Skin epidermis (tissue), 12 donors: Measurements from ENCODE around the gene MPHOSPH6.
"Not testable (repeated sequence)": the region's sequence is repeated elsewhere in the genome, so short reads cannot be mapped to it uniquely, and the experiment has no call there.

ENCODE experiments used
- H3K27ac ChIP-seq, 21 experiments: fragments of 200-600 bp; sonication (generic) in 11 of 21; one replicate each; pipeline ENCODE4 v1.5.0; 2020; ENCODE audit warnings: mild to moderate bottlenecking in 3 of 21, inconsistent platforms in 2 of 21, moderate library complexity in 2 of 21
- H3K4me3 ChIP-seq, 7 experiments: fragments of 200-600 bp; sonication (generic) in 2 of 7; one replicate each; pipeline ENCODE4 v1.5.0; 2020; ENCODE audit warnings: inconsistent platforms in 2 of 7, mild to moderate bottlenecking in 2 of 7, moderate library complexity in 1 of 7

MPHOSPH6 gene

GRCh38 chr16:82169861-82170845, at the start of gene MPHOSPH6:
Gene MPHOSPH6, minus strand, starts transcription at chr16:82170224. Its CDS starts 49 bp downstream, at chr16:82170175.
- H3K27ac ChIP-seq = peak within 1 kb of the TSS; percentile 24 to 93 (median 86)
- peak within 1 kb of the TSS; percentile 49 to 74 (median 64) for H3K4me3 ChIP-seq

DNA sequence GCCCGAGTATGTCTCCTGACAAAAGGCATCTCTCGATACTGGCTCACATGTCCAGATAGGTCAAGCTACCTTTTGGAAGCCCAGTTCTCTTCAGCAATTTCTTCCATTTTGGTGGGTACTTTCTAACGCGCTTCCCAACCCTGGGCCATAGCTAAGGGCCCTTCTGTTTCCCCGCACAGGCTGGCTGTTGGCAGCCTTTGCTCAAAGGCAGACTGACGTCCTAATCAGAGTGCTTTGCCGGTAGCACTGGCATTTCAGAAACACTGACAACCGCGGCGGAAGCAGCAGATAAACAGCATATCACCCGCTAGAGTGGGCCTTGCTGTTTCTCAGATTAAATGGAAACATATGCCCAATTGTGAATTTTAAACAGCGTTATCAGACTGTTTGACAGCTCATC, 49.3 kb upstream of the MPHOSPH6 start:
- no peak overlapping the region for H3K27ac ChIP-seq
- H3K4me3 ChIP-seq = no peak overlapping the region

- not testable (repeated sequence) for H3K27ac ChIP-seq, H3K4me3 ChIP-seq
These were observed 39.3 kb upstream of the MPHOSPH6 start for GRCh38 chr16:82209314-82209713.

- Histone ChIP-seq H3K27ac (no peak overlapping the region), H3K4me3 (no peak overlapping the region)
These were observed 33.2 kb upstream of the MPHOSPH6 start for GRCh38 chr16:82203198-82203597.

DNA sequence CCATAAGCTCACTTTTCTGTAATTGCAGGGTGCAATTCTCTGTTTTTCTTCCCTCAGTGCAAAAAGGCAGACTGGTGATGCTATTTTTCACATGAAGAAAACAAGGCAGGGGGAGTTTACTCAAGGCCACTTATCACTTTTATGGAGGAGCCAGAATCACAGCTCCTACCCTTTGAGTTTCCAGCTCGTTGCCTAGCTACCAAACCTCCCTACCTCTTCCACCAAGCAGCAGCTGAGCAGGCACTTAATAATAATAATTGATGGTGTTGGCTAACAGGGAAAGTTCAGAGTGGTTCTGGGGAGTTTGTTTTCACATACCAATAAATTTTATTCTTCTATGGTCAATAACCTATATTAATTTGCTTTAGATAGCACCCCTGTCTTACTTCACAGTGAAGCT, 31.9 kb upstream of the MPHOSPH6 start:
- Histone ChIP-seq H3K4me3 (no peak overlapping the region), H3K27ac (no peak overlapping the region)

GRCh38 chr16:82201351-82201750, 31.3 kb upstream of the MPHOSPH6 start:
- H3K4me3 ChIP-seq = no peak overlapping the region
- no peak overlapping the region for H3K27ac ChIP-seq

DNA sequence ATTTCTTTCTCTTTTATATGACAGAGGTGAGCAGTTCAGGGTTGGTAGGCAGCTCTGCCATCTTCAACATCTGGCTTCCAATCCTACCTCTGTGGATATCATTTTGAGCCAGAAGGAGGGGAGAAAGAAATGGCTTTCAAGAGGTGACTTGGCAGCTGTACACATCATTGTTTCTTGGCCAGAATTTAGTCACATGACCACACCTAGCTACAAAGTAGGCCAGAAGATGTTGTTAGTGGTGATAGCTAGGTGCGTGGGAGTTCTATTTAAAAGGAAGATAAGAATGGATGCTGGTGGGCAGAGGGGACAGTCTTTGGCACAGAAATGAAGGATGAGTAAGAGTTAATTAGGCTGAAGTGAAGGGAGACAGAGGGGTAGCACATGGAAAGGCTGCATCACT, 29.2 kb upstream of the MPHOSPH6 start:
- H3K27ac ChIP-seq = peak overlapping the region in 6 of 21 experiments; percentile 8 to 74 (median 32)

DNA sequence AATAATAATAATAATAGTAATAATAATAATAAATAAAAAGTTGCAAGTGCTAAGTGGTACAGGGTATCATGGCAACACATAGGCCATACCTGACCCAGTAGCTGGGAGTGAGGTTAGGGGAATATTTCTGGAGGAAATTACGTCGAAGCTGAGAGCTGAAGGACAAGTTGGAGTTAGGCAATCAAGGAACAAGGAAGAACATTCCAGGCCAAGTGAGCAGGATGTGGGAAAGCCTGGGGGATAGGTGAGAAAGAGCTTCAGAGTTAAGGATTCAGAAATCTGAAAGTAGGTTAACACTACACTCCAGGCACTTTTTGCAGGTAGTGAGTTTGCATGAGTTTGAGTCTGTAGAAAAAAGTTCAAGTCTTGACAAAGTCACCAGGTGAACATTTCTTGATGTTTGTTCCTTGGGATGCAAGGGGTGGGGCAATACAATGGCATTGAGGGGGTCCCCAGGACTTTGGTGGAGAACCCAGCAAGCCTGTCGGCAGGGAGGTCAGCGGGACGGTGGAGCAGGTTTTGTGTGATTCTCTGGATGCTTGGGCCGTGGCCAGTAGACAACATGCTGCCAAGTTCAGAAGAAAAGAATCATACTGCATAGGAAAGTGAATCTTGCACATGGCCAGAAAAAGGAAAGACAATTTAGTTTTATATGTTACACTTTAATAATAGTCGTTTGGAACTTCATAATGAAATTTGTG, 27.7 kb upstream of the MPHOSPH6 start:
- H3K27ac ChIP-seq = peak overlapping the region in 8 of 21 experiments; percentile 22 to 49 (median 42)
- no peak overlapping the region for H3K4me3 ChIP-seq

More for the DNA sequence above, 29.2 kb upstream of the MPHOSPH6 start:
- H3K4me3 ChIP-seq = no peak overlapping the region

DNA sequence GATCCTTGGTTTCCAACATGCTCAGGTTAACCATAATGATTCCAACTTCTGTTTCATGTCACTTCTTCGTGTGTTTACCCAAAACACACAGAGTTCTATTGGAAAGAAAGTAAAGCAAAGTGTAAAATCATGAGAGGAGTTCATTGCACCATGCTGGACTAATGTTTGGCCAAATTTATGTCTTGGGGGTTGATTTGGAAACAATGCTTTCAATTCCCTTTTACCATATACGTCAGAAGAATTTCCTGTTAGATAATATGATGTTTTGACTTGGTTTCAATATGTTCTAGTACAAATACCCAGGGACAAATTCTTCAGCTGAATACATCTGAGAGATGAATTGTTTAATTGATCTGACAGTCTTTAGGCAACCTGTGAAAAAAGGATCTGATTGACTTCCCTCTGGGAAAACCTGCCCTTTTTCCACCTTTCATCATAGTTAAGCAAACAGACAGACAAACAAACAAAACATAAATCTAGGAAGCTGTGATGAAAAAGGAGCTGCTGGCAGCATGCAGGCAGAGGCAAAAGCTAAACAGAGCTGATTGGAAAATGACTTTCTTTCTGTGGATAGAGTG, 26.0 kb upstream of the MPHOSPH6 start:
- Histone ChIP-seq H3K4me3 (no peak overlapping the region), H3K27ac (peak overlapping the region in 4 of 21 experiments; percentile 7 to 41 (median 32))

DNA sequence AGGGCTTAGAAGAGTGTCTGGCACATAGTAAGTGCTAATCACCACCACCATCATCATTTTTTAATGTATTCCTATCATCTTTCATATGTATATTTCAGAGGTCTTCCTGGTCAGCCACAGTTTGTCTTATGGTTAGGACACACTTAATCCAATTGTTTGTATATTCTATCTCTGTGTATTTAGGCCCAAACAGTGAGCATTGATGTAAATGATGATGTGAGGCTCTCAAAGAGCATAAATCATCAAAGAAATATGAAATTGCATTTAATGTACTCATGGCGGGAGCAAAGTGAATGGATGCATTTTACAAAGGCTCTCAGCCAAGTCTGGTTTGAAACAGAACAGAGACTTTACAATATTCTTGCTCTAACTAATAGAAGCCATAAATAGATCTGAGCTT, 24.1 kb upstream of the MPHOSPH6 start:
- Histone ChIP-seq H3K4me3 (no peak overlapping the region), H3K27ac (no peak overlapping the region)

- H3K27ac ChIP-seq = peak overlapping the region in 6 of 21 experiments; percentile 3 to 55 (median 36)
- H3K4me3 ChIP-seq = no peak overlapping the region
These were observed 22.6 kb upstream of the MPHOSPH6 start for GRCh38 chr16:82192665-82193064.

DNA sequence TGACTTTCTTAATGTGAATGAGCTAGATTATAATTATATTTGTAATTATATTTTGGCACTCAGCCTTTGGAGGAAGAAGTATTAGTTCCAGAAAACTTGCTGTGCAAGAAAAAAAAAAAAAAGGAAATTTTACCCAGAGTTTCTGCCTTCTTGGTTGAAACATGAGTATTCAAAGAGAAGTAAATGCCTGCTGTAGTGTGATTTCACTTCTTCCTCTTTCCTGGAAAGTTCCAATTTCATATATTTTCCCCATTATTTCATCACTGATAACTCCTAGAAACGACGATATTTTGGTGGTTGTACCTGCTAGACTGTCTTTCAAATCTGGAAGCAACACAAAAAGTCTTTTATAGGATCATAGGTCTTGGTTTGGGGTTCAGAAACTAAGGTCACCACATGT, 20.4 kb upstream of the MPHOSPH6 start:
- peak overlapping the region in 1 of 21 experiments; percentile 30 for H3K27ac ChIP-seq
- no peak overlapping the region for H3K4me3 ChIP-seq

DNA sequence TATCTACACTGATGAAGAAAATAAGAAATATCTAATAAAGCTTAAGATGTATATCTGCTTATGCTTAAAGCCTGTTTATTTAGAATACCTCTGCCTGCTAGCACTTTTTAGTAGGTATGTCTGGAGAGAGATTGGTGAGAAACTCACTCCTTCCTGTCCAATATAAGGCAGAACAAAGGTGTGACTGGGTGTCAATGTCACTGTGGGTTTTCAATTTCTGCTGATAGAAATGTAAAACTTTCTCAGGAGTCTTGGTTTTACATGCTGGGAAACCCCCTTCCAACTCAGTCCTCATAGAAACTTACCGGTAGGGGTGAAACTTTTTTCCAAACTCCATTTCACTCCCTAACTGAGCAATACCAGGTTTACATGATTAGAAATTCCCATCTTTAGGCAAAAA, 17.8 kb upstream of the MPHOSPH6 start:
- H3K4me3 ChIP-seq = no peak overlapping the region
- no peak overlapping the region for H3K27ac ChIP-seq

DNA sequence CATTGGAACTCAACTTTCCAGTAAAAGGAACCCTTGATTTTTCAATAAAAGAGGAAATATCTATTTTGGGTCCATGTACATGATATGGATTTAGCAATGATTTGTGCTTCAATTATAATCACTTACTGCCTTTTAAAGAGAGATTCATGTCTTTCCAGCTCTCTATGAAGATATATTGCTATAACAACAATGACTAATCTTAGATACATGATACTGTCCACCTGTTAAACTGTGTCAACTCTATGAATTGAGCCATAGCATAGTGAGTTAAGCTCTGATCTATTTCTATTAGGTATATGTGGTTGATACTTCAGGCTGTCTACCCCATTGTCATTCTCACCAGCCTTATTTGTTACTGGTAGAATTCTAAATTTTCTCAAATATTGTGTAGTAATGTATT, 15.0 kb upstream of the MPHOSPH6 start:
- H3K27ac ChIP-seq = no peak overlapping the region
- no peak overlapping the region for H3K4me3 ChIP-seq

- no peak overlapping the region for H3K4me3 ChIP-seq
- no peak overlapping the region for H3K27ac ChIP-seq
These were observed 14.2 kb upstream of the MPHOSPH6 start for GRCh38 chr16:82184213-82184612.

GRCh38 chr16:82183004-82183397, 13.0 kb upstream of the MPHOSPH6 start:
- H3K4me3 ChIP-seq = no peak overlapping the region

GRCh38 chr16:82182266-82183003, 12.4 kb upstream of the MPHOSPH6 start:
- Histone ChIP-seq H3K27ac (no peak overlapping the region), H3K4me3 (no peak overlapping the region)

More at GRCh38 chr16:82183004-82183397, 13.0 kb upstream of the MPHOSPH6 start:
- no peak overlapping the region for H3K27ac ChIP-seq

DNA sequence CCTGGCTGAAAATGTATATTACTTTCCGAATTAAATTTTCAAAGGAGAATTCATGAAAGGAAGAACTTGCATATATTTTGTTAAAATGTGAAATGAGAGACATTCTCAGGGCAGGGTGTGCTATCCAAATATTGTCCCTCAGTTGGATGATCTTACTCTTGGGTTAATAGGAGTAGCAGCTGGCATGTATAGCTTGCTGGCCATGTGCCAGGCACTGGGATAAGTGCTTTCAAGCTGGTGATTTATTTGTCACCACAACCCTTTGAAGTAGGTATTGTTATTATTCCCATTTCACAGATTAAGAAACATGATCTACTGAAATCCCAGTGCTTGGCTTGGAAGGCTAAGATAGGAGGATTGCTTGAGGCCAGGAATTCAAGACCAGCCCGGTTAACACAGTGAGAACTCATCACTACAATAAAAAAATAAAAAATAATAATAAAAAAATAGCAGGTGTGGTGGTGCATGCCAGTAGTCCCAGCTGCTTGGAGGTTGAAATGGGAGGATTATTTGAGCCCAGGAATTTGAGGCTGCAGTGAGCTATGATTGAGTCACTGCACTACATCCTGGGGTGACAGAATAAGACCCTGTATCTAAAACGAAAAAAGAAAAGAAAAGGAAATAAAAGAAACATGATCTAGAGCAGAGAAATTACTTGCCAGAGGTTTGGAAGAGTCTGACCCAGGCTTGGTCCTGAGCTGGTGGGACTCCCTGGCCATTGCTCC, 11.6 kb upstream of the MPHOSPH6 start:
- H3K4me3 ChIP-seq = no peak overlapping the region
- no peak overlapping the region for H3K27ac ChIP-seq

GRCh38 chr16:82178352-82178751, 8.3 kb upstream of the MPHOSPH6 start:
- Histone ChIP-seq H3K4me3 (no peak overlapping the region), H3K27ac (no peak overlapping the region)
